ENCODE data around the gene ZBTB7C. TPM values are rescaled to one million over a fixed set of nuclear protein-coding genes. Genes with fewer than 3 reads are reported as not detected.

ZBTB7C gene
- total and polyA plus RNA-seq, 10 of the 15 experiments (the other 5 are each of a cell fraction or from before 2014, with no cell fraction given): under 0.01 to 0.08 (median 0.01) TPM; not detected in 7

GRCh38 chr18:48031641-48032040 lies 377.5 kb downstream of the ZBTB7C start:
- DNase-seq (ENCODE audit: low read depth, low spot score) (no peak), FAIRE-seq (no peak), ATAC-seq (no peak)
- ChIA-PET RAD21 (ENCODE audit: unreplicated experiment) (no interaction called here), SMC1A (ENCODE audit: uncharacterized antibody, unreplicated experiment) (no interaction called here), POLR2A (no interaction called here), CTCF (interaction anchor here (1.2 kb wide), 1 partner anchor 259 kb away, joined by 3 read pairs; no protein-coding TSS in a partner anchor)
- Histone ChIP-seq H3K27me3 (replicated peaks in 1 of 2; ENCODE audit: control insufficient read depth in 2 of 2, insufficient read depth in 2 of 2, low read length in 1 of 2) (peaks cover 0 to 1% of the 10 kb centered on the region in 2 experiments; a peak in 2 of 4 replicates), H4K20me1 (ENCODE audit: control insufficient read depth, insufficient read depth) (no peaks in the 10 kb centered on the region), H3K9me3 (replicated peaks; ENCODE audit: control insufficient read depth, insufficient read depth, low read length) (no peaks in the 10 kb centered on the region), H3K4me1 (ENCODE audit: control insufficient read depth, insufficient read depth, low read length) (no peaks in the 10 kb centered on the region), H3K36me3 (ENCODE audit: control insufficient read depth in 2 of 2, insufficient read depth in 2 of 2, low read length in 1 of 2) (no peaks in the 10 kb centered on the region), H3K4me3 (no peak overlapping the region), H3K9ac (ENCODE audit: control insufficient read depth, insufficient read depth, low read length) (no peak overlapping the region), H2AFZ (ENCODE audit: control insufficient read depth, low read depth, low read length) (no peak overlapping the region), H3K79me2 (ENCODE audit: control insufficient read depth, insufficient read depth, low read length) (no peaks in the 10 kb centered on the region), H3K4me2 (ENCODE audit: control insufficient read depth, insufficient read depth) (no peak overlapping the region), H3K27ac (ENCODE audit: control insufficient read depth, insufficient read depth) (no peak overlapping the region)
- in situ Hi-C loops (cut with MboI) (no loop called here), intact Hi-C loops (cut with micrococcal nuclease; ENCODE audit: unreplicated experiment) (loop anchor here (1.0 kb wide), 1 partner anchor 415 kb away; no protein-coding TSS in a partner anchor)
- BruUV-seq (replicated peaks): no TSS peak
- WGBS (ENCODE audit: insufficient coverage, insufficient replicate concordance, low lambda C conversion rate, missing lambda C conversion rate): 6% methylated on average over 5 of the region's 5 CpGs
- TF ChIP-seq ELK1 (IDR thresholded peaks at IDR 0.05; ENCODE audit: low read depth, low read length) (no peak), MYC (IDR thresholded peaks at IDR 0.05; ENCODE audit: insufficient read depth, insufficient read length, insufficient replicate concordance, low read length, severe bottlenecking) (no peak), MLLT1 (IDR thresholded peaks at IDR 0.05) (no peak), ATF7 (IDR thresholded peaks at IDR 0.05; ENCODE audit: low read depth) (no peak), ZBTB33 (IDR thresholded peaks at IDR 0.05) (no peak)

Measured in GM12878 (cell line).